GM21825 (cell line): ENCODE results near the gene TMEM61.

Experiments
- ATAC-seq: cut with Tn5 transposase; IDR thresholded peaks from one replicate; pipeline ENCODE4 v1.9.1; 2021; ENCODE audit warnings: mild to moderate bottlenecking, moderate library complexity; ENCODE audit not compliant: unreplicated experiment

TMEM61 gene

GRCh38 chr1:54984131-54984842 lies 3.9 kb downstream of the TMEM61 start:
- ATAC-seq = no peak

DNA sequence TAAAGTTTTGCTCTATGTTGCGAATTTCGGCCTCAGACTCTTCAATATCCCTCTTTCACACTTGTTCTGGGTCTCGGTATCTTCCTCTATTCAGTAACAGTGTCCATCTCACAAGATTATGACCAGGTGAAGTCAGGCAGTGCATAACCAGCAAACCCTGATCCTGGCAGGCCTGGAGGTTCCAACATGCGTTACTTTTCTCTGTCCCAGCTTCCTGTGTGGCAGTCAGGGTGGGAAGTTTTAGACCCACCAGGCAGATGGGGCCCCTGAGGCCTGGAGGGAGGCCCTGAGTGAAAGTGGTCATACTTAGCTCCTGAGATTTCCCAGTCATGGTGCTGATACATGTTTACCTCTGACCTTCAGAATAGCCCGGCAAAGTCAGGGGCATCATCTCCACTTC lies 5.1 kb downstream of the TMEM61 start:
- no peak for ATAC-seq

- no peak for ATAC-seq
Measured at GRCh38 chr1:54986025-54986424, 5.6 kb downstream of the TMEM61 start.

- no peak for ATAC-seq
Measured at GRCh38 chr1:54986533-54986932, 6.1 kb downstream of the TMEM61 start.

- ATAC-seq = no peak
Measured at GRCh38 chr1:54987427-54987826, 7.0 kb downstream of the TMEM61 start.

GRCh38 chr1:54987919-54988705 lies 7.7 kb downstream of the TMEM61 start:
- no peak for ATAC-seq

GRCh38 chr1:54988975-54989374 lies 8.5 kb downstream of the TMEM61 start:
- no peak for ATAC-seq

GRCh38 chr1:54989473-54989872 lies 9.0 kb downstream of the TMEM61 start:
- no peak for ATAC-seq

GRCh38 chr1:54989968-54990810 lies 9.8 kb downstream of the TMEM61 start:
- ATAC-seq = no peak

- ATAC-seq = no peak
Measured at GRCh38 chr1:54990916-54991315, 10.5 kb downstream of the TMEM61 start.

DNA sequence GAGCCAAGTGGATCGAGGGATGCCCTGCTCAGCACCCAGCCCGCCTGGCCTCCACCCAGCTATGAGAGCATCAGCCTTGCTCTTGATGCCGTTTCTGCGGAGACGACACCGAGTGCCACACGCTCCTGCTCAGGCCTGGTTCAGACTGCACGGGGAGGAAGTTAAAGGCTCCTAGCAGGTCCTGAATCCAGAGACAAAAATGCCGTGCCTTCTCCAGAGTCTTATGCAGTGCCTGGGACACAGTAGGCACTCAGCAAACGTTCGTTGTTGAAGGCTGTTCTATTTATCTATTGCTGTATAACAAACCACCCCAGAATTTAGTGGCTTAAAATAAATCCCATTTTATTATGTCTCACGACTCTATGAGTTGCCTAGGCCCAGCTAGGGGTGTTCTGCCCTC lies 11.5 kb downstream of the TMEM61 start:
- ATAC-seq = no peak

DNA sequence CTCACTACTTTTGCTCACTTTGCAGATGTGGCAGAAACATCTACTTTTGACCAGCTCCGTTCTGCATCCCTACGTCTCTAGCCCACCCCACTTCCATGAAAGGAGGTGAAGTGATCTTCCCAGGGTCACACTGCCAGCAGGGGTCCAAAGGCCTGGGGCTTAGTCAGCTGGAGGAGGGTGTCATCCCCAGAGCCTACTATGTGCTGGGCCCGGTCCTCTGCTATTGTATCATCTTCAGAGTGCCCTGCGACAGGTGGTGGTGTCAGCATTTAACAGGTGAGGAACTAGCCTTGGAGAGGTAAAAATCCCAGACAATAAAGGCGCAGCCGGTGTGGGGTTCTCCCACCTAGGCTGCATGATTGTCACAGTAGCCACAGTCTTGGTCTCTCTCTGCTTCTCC lies 12.7 kb downstream of the TMEM61 start:
- ATAC-seq = no peak

GRCh38 chr1:54994355-54994990 lies 14.0 kb downstream of the TMEM61 start:
- no peak for ATAC-seq

DNA sequence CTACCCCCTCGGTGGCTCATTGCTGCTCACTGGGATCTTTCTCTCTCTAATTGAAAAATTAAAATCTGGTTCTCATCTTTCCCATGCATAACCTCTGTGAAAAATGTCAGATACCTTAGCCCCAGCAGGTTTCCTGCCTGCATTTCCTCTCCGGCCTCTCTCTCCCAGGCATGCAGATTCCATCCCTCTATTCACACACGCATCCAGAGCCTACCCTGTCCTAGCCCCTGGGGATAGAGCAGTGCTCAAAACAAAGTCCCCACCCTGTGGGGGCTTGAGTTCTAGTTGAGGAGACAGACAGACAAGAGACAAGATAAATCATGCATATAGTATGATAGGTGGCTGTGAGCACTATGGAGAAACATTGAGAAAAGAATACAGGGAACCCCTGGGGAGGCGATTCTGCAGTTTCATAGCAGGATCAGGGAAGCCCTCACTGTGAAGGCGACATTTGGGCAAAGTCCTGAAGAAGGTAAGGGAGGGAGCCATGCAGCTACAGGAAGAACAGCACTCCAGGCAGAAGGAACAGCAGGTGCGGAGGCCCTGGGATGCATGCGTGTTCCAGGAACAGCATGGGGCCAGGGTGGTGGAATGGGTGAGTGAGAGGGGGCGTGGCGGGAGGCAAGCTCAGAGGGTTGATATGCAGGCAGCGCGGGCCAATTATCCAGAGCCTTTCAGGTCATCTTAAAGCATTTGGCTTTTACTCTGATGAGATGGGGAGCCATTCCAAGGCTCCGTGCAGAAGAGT lies 14.8 kb downstream of the TMEM61 start:
- ATAC-seq = no peak

GRCh38 chr1:54995835-54996234 lies 15.4 kb downstream of the TMEM61 start:
- ATAC-seq = no peak

DNA sequence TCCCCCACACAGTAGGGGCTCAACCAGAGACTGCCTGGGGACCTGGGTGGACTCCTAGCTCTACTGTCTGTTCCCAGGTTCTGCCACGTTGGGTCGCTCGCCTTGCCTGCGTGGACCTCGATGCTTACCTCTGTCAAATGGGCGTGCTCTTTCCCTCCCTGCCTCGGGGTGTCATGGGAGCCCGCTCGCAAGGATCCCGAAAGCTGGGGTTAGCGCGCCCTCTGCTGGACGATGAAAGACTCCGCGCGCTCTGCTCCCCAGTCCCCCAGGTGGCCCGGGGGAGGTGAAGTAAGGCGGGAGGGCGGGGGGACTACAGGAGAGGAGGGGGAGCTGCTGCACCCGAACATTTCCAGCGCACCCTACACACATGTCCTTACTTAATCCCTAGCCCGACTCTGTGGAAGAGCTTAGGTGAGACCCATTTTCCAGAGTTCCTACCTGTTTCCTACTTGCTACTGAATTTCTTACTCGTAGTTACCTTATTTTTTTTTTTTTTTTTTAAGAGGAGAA lies 16.0 kb downstream of the TMEM61 start:
- no peak for ATAC-seq

GRCh38 chr1:54996869-54997710 lies 16.7 kb downstream of the TMEM61 start:
- no peak for ATAC-seq

DNA sequence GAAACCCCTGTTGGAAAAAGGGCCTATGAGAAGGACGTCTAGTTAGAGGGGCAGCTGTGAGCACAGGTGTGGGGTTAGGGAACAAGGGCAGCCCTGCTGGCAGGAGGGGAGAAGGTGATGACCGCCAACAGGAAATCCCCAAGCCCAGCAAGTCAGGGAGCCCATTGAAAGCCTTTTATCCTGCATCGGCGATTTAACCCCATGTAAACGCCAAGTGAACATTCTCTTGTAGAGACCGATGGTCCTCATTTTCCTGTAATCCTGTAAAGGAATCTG lies 17.2 kb downstream of the TMEM61 start:
- ATAC-seq = no peak

- ATAC-seq = no peak
Measured at GRCh38 chr1:54998100-54998499, 17.7 kb downstream of the TMEM61 start.

GRCh38 chr1:54998677-54999076 lies 18.2 kb downstream of the TMEM61 start, which contains the start of gene BSND:
TSS of gene BSND (plus strand) at chr1:54998933. CDS start at chr1:54999187, 254 bp downstream.
- no peak for ATAC-seq
